Measurements from ENCODE around the gene IRAK2.

- TF ChIP-seq CTCF (IDR thresholded peaks at IDR 0.05; ENCODE audit: borderline replicate concordance, extremely low read depth, low read length, poor library complexity, severe bottlenecking) (no peak), EZH2 (IDR thresholded peaks at IDR 0.05; ENCODE audit: borderline replicate concordance, low read depth, low read length, severe bottlenecking) (no peak)
These were observed 83.7 kb downstream of the IRAK2 start, which contains the start of gene TATDN2 for GRCh38 chr3:10248184-10248983.

Data from DND-41 (cell line).